HepG2 (cell line): Measurements from ENCODE around the gene NT5C. TPM values are rescaled to one million over a fixed set of nuclear protein-coding genes. Genes with fewer than 3 reads are reported as not detected.

Experiments used
- ARID5B ChIP-seq: IDR thresholded peaks from 2 replicates; pipeline ENCODE4 v1.4.0; 2020; ENCODE audit warnings: mild to moderate bottlenecking, missing genetic modification reagents
- DRAP1 ChIP-seq: IDR thresholded peaks from 2 replicates; pipeline ENCODE4 v1.6.1; 2016; ENCODE audit warnings: missing genetic modification reagents, missing compliant biosample characterization
- HDAC2 ChIP-seq: sonication (generic); formaldehyde crosslinking; IDR thresholded peaks from 2 replicates; pipeline ENCODE4 v1.4.0; 2020; ENCODE audit warnings: missing genetic modification reagents
- ISL2 ChIP-seq: sonication (generic); formaldehyde crosslinking; IDR thresholded peaks from 2 replicates; pipeline ENCODE4 v1.5.0; 2020; ENCODE audit warnings: missing genetic modification reagents
- MIXL1 ChIP-seq: IDR thresholded peaks from 2 replicates; pipeline ENCODE4 v1.6.1; 2016
- PHF21A ChIP-seq: sonication (generic); formaldehyde crosslinking; IDR thresholded peaks from 2 replicates; pipeline ENCODE4 v1.5.0; 2020; ENCODE audit warnings: mild to moderate bottlenecking, missing genetic modification reagents
- RCOR2 ChIP-seq: IDR thresholded peaks from 2 replicates; pipeline ENCODE4 v1.6.1; 2016; ENCODE audit warnings: missing biosample characterization, missing genetic modification reagents
- SNAI1 ChIP-seq: sonication (generic); formaldehyde crosslinking; IDR thresholded peaks from 2 replicates; pipeline ENCODE4 v1.5.0; 2020; ENCODE audit warnings: mild to moderate bottlenecking, missing genetic modification reagents, borderline replicate concordance
- SPEN ChIP-seq: sonication (generic); formaldehyde crosslinking; IDR thresholded peaks from 2 replicates; pipeline ENCODE4 v1.5.1; 2020; ENCODE audit warnings: low read depth, mild to moderate bottlenecking, missing genetic modification reagents
- TCF7L2 ChIP-seq: IDR thresholded peaks from 2 replicates; pipeline ENCODE4 v1.6.1; 2011; ENCODE audit warnings: mild to moderate bottlenecking, low read depth, low read length, moderate library complexity
- TGIF2 ChIP-seq: IDR thresholded peaks from 2 replicates; pipeline ENCODE4 v1.6.1; 2016; ENCODE audit warnings: control low read depth, missing compliant biosample characterization
- THAP9 ChIP-seq: sonication (generic); formaldehyde crosslinking; IDR thresholded peaks from 2 replicates; pipeline ENCODE4; 2020; ENCODE audit warnings: missing genetic modification reagents, mild to moderate bottlenecking, borderline replicate concordance
- ZBTB38 ChIP-seq: sonication (generic); formaldehyde crosslinking; IDR thresholded peaks from 2 replicates; pipeline ENCODE4 v1.5.1; 2020; ENCODE audit warnings: mild to moderate bottlenecking, missing genetic modification reagents
- ZNF614 ChIP-seq: IDR thresholded peaks from 2 replicates; pipeline ENCODE4 v1.6.1; 2018; ENCODE audit warnings: missing biosample characterization, missing genetic modification reagents, inconsistent platforms, borderline replicate concordance
- ZNF691 ChIP-seq: sonication (generic); formaldehyde crosslinking; IDR thresholded peaks from 2 replicates; pipeline ENCODE4 v1.4.0; 2020; ENCODE audit warnings: missing genetic modification reagents, low read depth, mild to moderate bottlenecking, borderline replicate concordance
- polyA plus RNA-seq, 8 experiments: library from polyadenylated mRNA; depleted of rRNA in 3 of 8; stranded (reverse) in 7 of 8; unstranded in 1 of 8; fragments of >200 nt; fragmentation: Illumina TruSeq in 4 of 8; extraction: Trizol in 4 of 8; gene quantifications; 2 replicates each; pipeline versions ENCODE4 v1.2.1 to v1.2.3, GENCODE V29; 2011 to 2016; ENCODE audit warnings: low read depth in 4 of 8, missing spikeins in 1 of 8, mixed read lengths in 1 of 8; ENCODE audit not compliant: insufficient read depth in 1 of 8
- total RNA-seq, 5 experiments: library from RNA; depleted of rRNA; stranded (reverse); fragments of >200 nt; fragmentation: Illumina TruSeq; extraction: Trizol; gene quantifications; 2 replicates each; pipeline ENCODE4 v1.2.3, GENCODE V29; 2016; ENCODE audit warnings: low read depth in 1 of 5

The NT5C gene
- total and polyA plus RNA-seq, 2 of the 13 experiments (the other 11 are each of a cell fraction or from before 2014, with no cell fraction given) = 42.8 to 48.6 TPM

- TF ChIP-seq TCF7L2 (no peak), ARID5B (CRISPR knock-in tag) (peak; percentile 33; the same call in 1 of the 2 replicates), TGIF2 (CRISPR knock-in tag) (no peak), DRAP1 (CRISPR knock-in tag) (peak; percentile 52; the same call in 1 of the 2 replicates), RCOR2 (CRISPR knock-in tag) (no peak), SNAI1 (0 out of 2 replicates have a peak, but pooled peaks have one; percentile 46), ZNF614 (peak; percentile 44; the same call in 1 of the 2 replicates), HDAC2 (CRISPR knock-in tag) (peak; percentile 29; the same call in 1 of the 2 replicates), SPEN (CRISPR knock-in tag) (no peak), PHF21A (CRISPR knock-in tag) (peak; percentile 30; the same call in 1 of the 2 replicates), ZBTB38 (CRISPR knock-in tag) (0 out of 2 replicates have a peak, but pooled peaks have one; percentile 14), ZNF691 (CRISPR knock-in tag) (peak; percentile 76; the same call in 1 of the 2 replicates), ISL2 (CRISPR knock-in tag) (no peak), MIXL1 (CRISPR knock-in tag) (0 out of 2 replicates have a peak, but pooled peaks have one; percentile 16), THAP9 (CRISPR knock-in tag) (0 out of 2 replicates have a peak, but pooled peaks have one; percentile 32)
Observed at GRCh38 chr17:75088465-75089417, 42.8 kb downstream of the NT5C start (continued).
